Uterus (tissue), 4 donors: Measurements from ENCODE around the gene COL27A1. TPM values are rescaled to one million over a fixed set of nuclear protein-coding genes. Genes with fewer than 3 reads are reported as not detected.
"Not testable (repeated sequence)": the region's sequence is repeated elsewhere in the genome, so short reads cannot be mapped to it uniquely, and the experiment has no call there.

Experiments used
- DNase-seq, 2 donors: peaks; one replicate each; pipeline ENCODE4 v3.0.0-alpha.2; 2019 to 2020
- H3K27ac ChIP-seq, 2 donors: fragments of 200-600 bp; sonication (generic); 1 replicate in 1 of 2; 2 replicates in 1 of 2; pipeline ENCODE4 v1.5.1; 2016 to 2018
- H3K27me3 ChIP-seq, 2 donors: fragments of 200-600 bp; sonication (generic); one replicate each; pipeline ENCODE4 v1.5.1; 2018 to 2019; ENCODE audit warnings: control low read depth in 1 of 2
- H3K36me3 ChIP-seq, 2 donors: fragments of 200-600 bp; sonication (generic); one replicate each; pipeline ENCODE4 v1.5.1; 2019; ENCODE audit warnings: control low read depth in 1 of 2
- H3K4me1 ChIP-seq, 2 donors: fragments of 200-600 bp; sonication (generic); one replicate each; pipeline ENCODE4 v1.5.1; 2018 to 2019; ENCODE audit warnings: control low read depth in 1 of 2
- H3K4me3 ChIP-seq, 2 donors: fragments of 200-600 bp; sonication (generic); 1 replicate in 1 of 2; 2 replicates in 1 of 2; pipeline ENCODE4 v1.5.1; 2018 to 2019; ENCODE audit warnings: mild to moderate bottlenecking in 1 of 2
- H3K9me3 ChIP-seq, 2 donors: fragments of 200-600 bp; sonication (generic); one replicate each; pipeline ENCODE4 v1.5.1; 2019; ENCODE audit warnings: control low read depth in 1 of 2
- POLR2A ChIP-seq, 2 donors: fragments of 450-650 bp; IDR thresholded peaks; one replicate each; pipeline ENCODE4 v1.6.1; 2016; ENCODE audit warnings: antibody characterized with exemption in 2 of 2, mild to moderate bottlenecking in 1 of 2, moderate library complexity in 1 of 2
- intact Hi-C: fragments of 100-400 bp; cut with DNase I; formaldehyde crosslinking; loops from one replicate; pipeline ENCODE4 v1.15.1; 2023; ENCODE audit warnings: low total_unique reads
- total RNA-seq, 4 donors: library from RNA; depleted of rRNA in 3 of 4; stranded (reverse); fragments of >200 nt in 3 of 4; gene quantifications; one replicate each; pipeline versions ENCODE4 v1.1.0 to v1.2.4, GENCODE V29; 2014 to 2023
- TF ChIP-seq, protein P1 (sequence below), 4 experiments: fragments of 200-600 bp in 2 of 4; fragments of 450-650 bp in 2 of 4; sonication (generic) in 2 of 4; IDR thresholded peaks; one replicate each; pipeline ENCODE4 v1.5.1; 2016 to 2019; ENCODE audit warnings: antibody characterized with exemption in 4 of 4, mild to moderate bottlenecking in 2 of 4, moderate library complexity in 1 of 4
- donor health status: DM: yes; HTN: yes; CAD: no.

Gene COL27A1
- total RNA-seq, 4 donors from 2014 or later = 7.9 to 52.9 (median 43.3) TPM

DNA sequence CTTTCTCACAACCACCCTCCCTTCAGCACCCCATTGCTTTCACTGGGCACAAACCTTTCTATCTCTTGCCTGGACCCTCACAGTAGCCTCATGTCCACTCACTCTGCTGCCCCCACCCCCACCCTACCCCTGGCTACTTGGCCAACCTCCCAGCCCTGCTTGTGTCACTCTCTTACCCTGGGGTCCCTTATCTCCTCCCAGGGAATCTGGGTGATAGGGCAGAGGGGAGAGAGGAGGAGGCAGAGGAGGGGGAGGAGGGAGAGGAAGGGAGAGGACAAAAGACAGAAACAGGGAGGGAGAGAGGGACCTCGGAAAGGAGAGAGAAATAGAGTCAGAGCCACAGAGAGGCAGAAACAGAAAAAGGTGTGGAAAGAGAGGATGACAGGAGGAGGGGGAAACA is 31.2 kb upstream of the COL27A1 start:
- H3K27me3 ChIP-seq = no peaks in the 10 kb centered on the region
- no peak overlapping the region for H3K4me3 ChIP-seq
- intact Hi-C loops = no loop called here
- H3K27ac ChIP-seq = no peak overlapping the region
- DNase-seq = no peak
- H3K36me3 ChIP-seq = no peaks in the 10 kb centered on the region
- no peaks in the 10 kb centered on the region for H3K4me1 ChIP-seq
- TF ChIP-seq, protein P1, sequence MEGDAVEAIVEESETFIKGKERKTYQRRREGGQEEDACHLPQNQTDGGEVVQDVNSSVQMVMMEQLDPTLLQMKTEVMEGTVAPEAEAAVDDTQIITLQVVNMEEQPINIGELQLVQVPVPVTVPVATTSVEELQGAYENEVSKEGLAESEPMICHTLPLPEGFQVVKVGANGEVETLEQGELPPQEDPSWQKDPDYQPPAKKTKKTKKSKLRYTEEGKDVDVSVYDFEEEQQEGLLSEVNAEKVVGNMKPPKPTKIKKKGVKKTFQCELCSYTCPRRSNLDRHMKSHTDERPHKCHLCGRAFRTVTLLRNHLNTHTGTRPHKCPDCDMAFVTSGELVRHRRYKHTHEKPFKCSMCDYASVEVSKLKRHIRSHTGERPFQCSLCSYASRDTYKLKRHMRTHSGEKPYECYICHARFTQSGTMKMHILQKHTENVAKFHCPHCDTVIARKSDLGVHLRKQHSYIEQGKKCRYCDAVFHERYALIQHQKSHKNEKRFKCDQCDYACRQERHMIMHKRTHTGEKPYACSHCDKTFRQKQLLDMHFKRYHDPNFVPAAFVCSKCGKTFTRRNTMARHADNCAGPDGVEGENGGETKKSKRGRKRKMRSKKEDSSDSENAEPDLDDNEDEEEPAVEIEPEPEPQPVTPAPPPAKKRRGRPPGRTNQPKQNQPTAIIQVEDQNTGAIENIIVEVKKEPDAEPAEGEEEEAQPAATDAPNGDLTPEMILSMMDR (IDR thresholded peaks at IDR 0.05) = no peak
- no peak for TF ChIP-seq POLR2A (IDR thresholded peaks at IDR 0.05)
- H3K9me3 ChIP-seq = no peaks in the 10 kb centered on the region

DNA sequence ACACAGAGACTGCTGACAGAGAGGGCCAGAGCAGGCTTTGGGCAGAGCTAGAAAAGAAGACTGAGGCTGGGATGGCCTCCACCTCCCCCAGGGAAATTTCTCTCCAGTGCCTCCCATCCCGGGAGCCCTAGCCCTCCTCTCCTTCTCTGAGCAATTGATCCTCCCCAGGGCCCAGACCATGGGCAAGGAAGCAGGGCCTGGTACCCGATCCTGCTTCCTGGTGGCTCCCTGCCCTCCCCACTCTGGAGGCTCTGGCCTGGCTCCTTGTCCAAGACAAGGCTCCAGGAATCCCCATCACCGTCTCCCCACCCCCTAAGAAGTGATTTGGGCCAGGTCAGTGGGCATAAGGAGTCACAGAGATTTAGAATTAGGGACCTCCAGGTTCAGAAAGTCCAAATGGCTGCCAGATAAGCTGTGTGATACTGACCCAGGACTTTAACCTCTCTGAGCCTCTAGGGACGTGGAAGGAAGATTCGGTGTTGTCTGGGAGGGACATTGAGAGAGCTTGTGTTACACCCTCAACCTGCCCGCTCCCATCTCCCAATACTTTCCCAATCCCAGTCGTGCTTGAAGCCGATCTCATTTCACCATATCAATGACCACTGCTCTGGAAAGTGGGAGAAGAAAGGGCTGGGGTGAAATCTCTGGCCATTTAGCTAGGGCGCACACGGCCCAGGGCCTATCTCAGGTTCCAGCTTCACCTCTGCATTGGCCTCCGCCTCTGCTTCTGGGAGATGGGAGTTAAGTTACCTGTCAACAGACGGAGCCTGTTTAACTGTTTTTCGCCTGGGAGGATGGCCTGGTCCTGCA is 30.5 kb upstream of the COL27A1 start:
- TF ChIP-seq, protein P1 (IDR thresholded peaks at IDR 0.05) = no peak
- TF ChIP-seq POLR2A (IDR thresholded peaks at IDR 0.05) = no peak
- Histone ChIP-seq H3K9me3 (no peaks in the 10 kb centered on the region), H3K36me3 (no peaks in the 10 kb centered on the region), H3K4me3 (no peak overlapping the region), H3K27ac (no peak overlapping the region), H3K4me1 (no peaks in the 10 kb centered on the region), H3K27me3 (no peaks in the 10 kb centered on the region)
- DNase-seq = no peak
- intact Hi-C loops = no loop called here

DNA sequence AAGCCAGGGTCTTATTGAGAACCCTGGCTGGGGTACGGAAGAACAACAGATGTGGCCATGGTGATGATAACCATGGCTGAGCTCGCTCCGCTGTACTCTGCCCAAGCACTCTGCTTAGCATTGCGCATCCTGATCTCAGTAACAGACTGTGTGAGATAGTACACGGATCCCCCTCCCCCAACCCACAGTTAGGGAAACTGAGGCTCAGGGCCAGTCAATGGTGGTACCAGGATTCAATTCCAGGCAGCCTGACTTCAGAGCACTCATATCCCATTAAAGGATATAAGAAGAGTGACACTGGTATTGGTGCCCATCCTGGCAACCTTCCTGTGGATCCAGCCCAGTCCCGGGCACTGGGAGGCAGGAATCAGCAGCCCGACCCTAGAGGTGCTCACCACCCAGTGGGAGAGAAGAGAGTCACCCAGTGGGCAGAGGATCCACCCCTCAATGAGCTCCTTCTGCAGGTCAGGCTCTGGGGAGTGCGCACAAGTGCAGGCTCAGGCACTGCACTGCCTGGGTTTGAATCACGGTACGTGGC is 29.8 kb upstream of the COL27A1 start:
- Histone ChIP-seq H3K36me3 (no peaks in the 10 kb centered on the region), H3K4me3 (no peak overlapping the region), H3K27me3 (no peaks in the 10 kb centered on the region), H3K27ac (no peak overlapping the region), H3K4me1 (no peaks in the 10 kb centered on the region), H3K9me3 (no peaks in the 10 kb centered on the region)
- intact Hi-C loops = no loop called here
- no peak for TF ChIP-seq POLR2A (IDR thresholded peaks at IDR 0.05)
- no peak for DNase-seq

DNA sequence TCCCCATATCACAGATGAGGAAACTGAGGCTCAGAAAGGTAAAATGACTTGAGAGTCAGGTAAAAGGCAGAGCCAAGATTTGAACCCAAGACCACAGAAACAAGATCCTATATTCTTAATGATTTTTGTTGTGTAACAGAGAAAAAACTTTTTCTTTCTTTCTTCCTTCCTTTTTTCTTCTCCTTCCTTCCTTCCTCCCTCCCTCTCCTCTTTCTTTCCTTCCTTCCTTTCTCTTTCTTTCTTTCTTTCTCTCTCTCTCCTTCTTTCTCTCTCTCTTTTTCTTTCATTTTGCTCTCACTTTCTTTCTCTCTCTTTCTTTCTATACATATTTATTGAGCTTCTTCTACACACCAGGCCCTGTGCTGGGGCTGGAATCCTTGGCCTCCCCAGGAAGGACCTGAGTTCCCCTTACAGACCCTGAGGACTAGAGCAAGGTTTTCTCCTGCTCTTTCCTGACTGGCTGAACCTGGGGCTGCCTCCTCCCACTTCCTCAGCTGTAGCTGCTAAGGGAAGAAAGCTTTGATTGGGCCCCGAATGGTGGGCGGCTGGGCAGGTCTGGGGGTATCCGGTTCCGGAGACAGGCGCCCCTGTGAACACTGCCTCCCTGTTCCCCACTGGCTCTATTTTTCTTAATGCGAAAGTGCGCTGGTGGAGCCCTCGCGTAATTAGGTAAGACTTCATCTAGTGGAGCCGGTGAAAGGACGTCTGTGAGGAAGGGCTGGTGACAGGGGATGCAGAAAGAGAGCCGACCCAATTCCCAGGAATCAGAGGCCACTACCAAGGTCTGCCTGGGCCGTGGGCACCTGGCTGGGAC is 28.9 kb upstream of the COL27A1 start:
- intact Hi-C loops = no loop called here
- no peak for DNase-seq
- H3K36me3 ChIP-seq = no peaks in the 10 kb centered on the region

DNA sequence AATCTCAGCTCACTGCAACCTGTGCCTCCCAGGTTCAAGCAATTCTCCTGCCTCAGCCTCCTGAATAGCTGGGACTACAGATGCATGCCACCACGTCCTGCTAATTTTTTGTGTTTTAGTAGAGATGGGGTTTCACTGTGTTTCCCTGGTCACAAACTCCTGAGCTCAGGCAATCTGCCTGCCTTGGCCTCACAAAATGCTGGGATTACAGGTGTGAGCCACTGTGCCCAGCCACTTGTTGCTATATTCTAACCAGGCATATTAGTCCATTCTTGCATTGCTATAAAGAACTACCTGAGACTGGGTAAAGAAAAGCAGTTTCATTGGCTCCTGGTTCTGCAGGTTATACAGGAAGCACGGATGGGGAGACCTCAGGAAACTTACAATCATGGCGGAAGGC is 26.6 kb upstream of the COL27A1 start:
- H3K9me3 ChIP-seq, H3K4me1 ChIP-seq, DNase-seq, H3K4me3 ChIP-seq, H3K27ac ChIP-seq, intact Hi-C loops, H3K36me3 ChIP-seq, H3K27me3 ChIP-seq: not testable (repeated sequence)

More for the DNA sequence above, 28.9 kb upstream of the COL27A1 start:
- H3K4me3 ChIP-seq = no peak overlapping the region
- TF ChIP-seq, protein P1 (IDR thresholded peaks at IDR 0.05) = no peak
- no peaks in the 10 kb centered on the region for H3K27me3 ChIP-seq
- H3K4me1 ChIP-seq = no peaks in the 10 kb centered on the region
- H3K27ac ChIP-seq = no peak overlapping the region
- H3K9me3 ChIP-seq = no peaks in the 10 kb centered on the region

DNA sequence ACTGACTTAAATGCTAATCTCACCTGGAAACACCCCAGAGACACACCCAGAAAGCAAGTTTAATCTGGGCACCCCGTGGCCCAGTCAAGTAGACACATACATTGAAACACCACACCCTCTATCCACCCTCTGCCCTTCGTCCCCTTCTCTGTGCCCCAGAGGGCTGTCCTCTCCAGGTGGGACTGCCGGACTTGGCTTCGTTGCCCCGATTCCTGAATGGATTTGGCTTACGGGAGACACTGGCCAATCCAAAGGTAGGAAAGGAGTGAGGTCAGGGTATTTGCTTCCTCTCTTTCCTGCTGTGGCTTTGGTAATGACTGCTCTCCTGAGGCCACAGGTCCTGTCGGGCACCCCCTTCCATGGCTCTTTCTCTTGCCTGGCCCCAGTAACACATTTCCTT is 25.2 kb upstream of the COL27A1 start:
- H3K36me3 ChIP-seq = no peaks in the 10 kb centered on the region
- no peaks in the 10 kb centered on the region for H3K9me3 ChIP-seq
- no peak overlapping the region for H3K4me3 ChIP-seq
- TF ChIP-seq, protein P1 (IDR thresholded peaks at IDR 0.05) = no peak
- TF ChIP-seq POLR2A (IDR thresholded peaks at IDR 0.05) = no peak
- no peaks in the 10 kb centered on the region for H3K27me3 ChIP-seq
- DNase-seq = no peak
- H3K27ac ChIP-seq = no peak overlapping the region
- intact Hi-C loops = no loop called here
- no peaks in the 10 kb centered on the region for H3K4me1 ChIP-seq
